ENCODE results near the gene CNDP1.

Gene CNDP1

DNA sequence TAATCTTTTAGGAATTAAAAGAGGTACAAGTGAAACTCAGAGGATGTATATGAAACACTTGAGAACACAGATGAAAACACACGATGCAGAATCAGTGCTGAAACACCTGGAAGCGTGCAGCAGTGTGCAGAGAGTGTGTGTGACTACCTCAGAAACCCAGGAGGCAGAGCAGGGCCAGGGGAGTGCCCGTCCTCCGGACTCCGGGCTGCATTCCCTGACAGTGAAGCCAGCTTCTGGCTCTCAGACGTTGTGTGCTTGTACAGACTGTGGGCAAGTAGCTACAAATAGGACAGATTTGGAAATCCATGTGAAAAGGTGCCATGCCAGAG is 98.0 kb downstream of the CNDP1 start:
- DNase-seq: no peak

DNA sequence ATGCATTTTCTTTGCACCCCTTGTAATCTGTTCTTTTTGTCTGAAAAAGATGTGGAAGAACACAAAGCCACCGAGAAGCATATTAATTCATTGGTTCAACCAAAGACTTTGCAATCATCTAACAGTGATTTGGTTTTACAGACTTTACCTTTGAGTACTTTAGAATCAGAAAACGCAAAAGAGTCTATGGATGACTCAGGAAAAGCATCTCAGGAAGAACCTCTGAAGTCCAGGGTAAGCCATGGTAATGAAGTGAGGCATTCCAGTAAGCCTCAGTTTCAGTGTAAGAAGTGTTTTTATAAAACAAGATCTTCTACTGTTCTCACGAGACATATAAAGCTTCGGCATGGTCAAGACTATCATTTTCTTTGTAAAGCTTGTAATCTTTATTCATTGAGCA is 98.6 kb downstream of the CNDP1 start:
- no peak for DNase-seq

DNA sequence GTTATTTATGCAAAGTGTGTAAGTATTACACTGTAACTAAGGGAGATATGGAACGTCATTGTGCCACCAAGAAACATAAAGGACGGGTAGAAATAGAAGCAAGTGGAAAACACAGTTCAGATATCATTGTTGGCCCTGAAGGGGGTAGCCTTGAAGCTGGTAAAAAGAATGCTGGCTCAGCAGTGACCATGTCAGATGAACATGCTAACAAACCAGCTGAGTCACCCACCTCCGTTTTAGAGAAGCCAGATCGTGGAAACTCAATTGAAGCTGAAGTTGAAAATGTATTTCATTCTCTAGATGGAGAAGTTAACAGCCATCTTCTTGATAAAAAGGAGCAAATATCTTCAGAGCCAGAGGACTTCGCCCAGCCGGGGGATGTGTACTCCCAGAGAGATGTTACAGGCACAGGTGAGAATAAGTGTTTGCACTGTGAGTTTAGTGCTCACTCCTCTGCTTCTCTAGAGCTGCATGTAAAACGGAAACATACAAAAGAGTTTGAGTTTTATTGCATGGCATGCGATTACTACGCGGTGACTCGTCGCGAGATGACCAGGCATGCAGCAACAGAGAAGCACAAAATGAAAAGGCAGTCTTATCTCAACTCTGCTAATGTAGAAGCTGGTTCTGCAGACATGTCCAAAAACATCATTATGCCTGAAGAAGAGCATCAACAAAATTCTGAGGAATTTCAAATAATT is 99.5 kb downstream of the CNDP1 start:
- DNase-seq: no peak

GRCh38 chr18:74635224-74635975 is 101.1 kb downstream of the CNDP1 start:
- no peak for DNase-seq
